ENCODE measurements around the gene HLA-DQA2.
"Not testable (repeated sequence)": the region's sequence is repeated elsewhere in the genome, so short reads cannot be mapped to it uniquely, and the experiment has no call there.

The HLA-DQA2 gene

GRCh38 chr6:32782923-32783322 lies 41.7 kb downstream of the HLA-DQA2 start:
- DNase-seq = not testable (repeated sequence)

- DNase-seq = peak; percentile 43
Measured at GRCh38 chr6:32785781-32786533, 44.8 kb downstream of the HLA-DQA2 start.

- no peak for DNase-seq
Measured at GRCh38 chr6:32790306-32790705, 49.1 kb downstream of the HLA-DQA2 start.

GRCh38 chr6:32792901-32793435 lies 51.8 kb downstream of the HLA-DQA2 start:
- DNase-seq = no peak

GRCh38 chr6:32794510-32794909 lies 53.3 kb downstream of the HLA-DQA2 start:
- DNase-seq = no peak
